Activated T-cell treated with anti-CD3 and anti-CD28 coated beads, Interleukin-2, amount 50 U/mL, for 72 hours (primary cell): ENCODE results near the gene SYNE4. TPM values are rescaled to one million over a fixed set of nuclear protein-coding genes. Genes with fewer than 3 reads are reported as not detected.
"Not testable (repeated sequence)": the region's sequence is repeated elsewhere in the genome, so short reads cannot be mapped to it uniquely, and the experiment has no call there.

Experiments used
- ATAC-seq, 2 donors: fragments of 150-1000 bp; cut with Tn5 transposase; replicated peaks in 1 of 2; 2 replicates each; pipeline ENCODE4 v1.10.0; 2021; ENCODE audit warnings: moderate library complexity in 2 of 2, mild to moderate bottlenecking in 1 of 2
- DNase-seq, 2 donors: peaks; one replicate each; pipeline ENCODE4 v3.0.0; 2021 to 2022; ENCODE audit warnings: mixed read lengths in 1 of 2
- H3K27ac Mint-ChIP-seq: one replicate; pipeline ENCODE4 v1.8.0; 2022; ENCODE audit warnings: mild to moderate bottlenecking, moderate library complexity, mixed read lengths
- H3K27me3 Mint-ChIP-seq: one replicate; pipeline ENCODE4 v1.8.0; 2022; ENCODE audit warnings: low read depth, mixed read lengths
- H3K36me3 Mint-ChIP-seq, 2 donors: one replicate each; pipeline ENCODE4 v1.8.0; 2022; ENCODE audit warnings: mixed read lengths in 2 of 2, mild to moderate bottlenecking in 1 of 2; ENCODE audit not compliant: insufficient read depth in 2 of 2
- H3K4me1 Mint-ChIP-seq: one replicate; pipeline ENCODE4 v1.8.0; 2022; ENCODE audit warnings: low read depth, mixed read lengths
- H3K4me3 Mint-ChIP-seq, 2 donors: one replicate each; pipeline ENCODE4 v1.8.0; 2022; ENCODE audit warnings: mild to moderate bottlenecking in 2 of 2, mixed read lengths in 2 of 2, moderate library complexity in 2 of 2
- H3K9me3 Mint-ChIP-seq, 2 donors: one replicate each; pipeline ENCODE4 v1.8.0; 2022; ENCODE audit warnings: mixed read lengths in 2 of 2
- total RNA-seq, 2 donors: library from RNA; stranded (reverse); gene quantifications; one replicate each; pipeline ENCODE4 v1.2.3, GENCODE V29; 2022

Gene SYNE4
- total RNA-seq, 2 donors from 2014 or later: 3.3 to 4.8 TPM

GRCh38 chr19:35975608-35976214, 32.9 kb downstream of the SYNE4 start:
- peaks cover 17% of the 10 kb centered on the region for H3K27me3 Mint-ChIP-seq
- ATAC-seq (no peak), DNase-seq (no peak)
- no peaks in the 10 kb centered on the region for H3K4me1 Mint-ChIP-seq
- no peak overlapping the region for H3K4me3 Mint-ChIP-seq
- no peaks in the 10 kb centered on the region for H3K9me3 Mint-ChIP-seq
- no peak overlapping the region for H3K27ac Mint-ChIP-seq
- no peaks in the 10 kb centered on the region for H3K36me3 Mint-ChIP-seq

GRCh38 chr19:35973487-35973886, 35.1 kb downstream of the SYNE4 start:
- Mint-ChIP-seq H3K27me3 (peaks cover 9% of the 10 kb centered on the region), H3K9me3 (no peaks in the 10 kb centered on the region), H3K4me3 (no peak overlapping the region), H3K4me1 (peaks cover 5% of the 10 kb centered on the region), H3K36me3 (no peaks in the 10 kb centered on the region), H3K27ac (no peak overlapping the region)
- no peak for DNase-seq
- no peak for ATAC-seq

- Mint-ChIP-seq H3K9me3 (no peaks in the 10 kb centered on the region), H3K27ac (no peak overlapping the region), H3K36me3 (no peaks in the 10 kb centered on the region), H3K4me1 (peaks cover 5% of the 10 kb centered on the region), H3K4me3 (no peak overlapping the region), H3K27me3 (peaks cover 5% of the 10 kb centered on the region)
- DNase-seq: no peak
- ATAC-seq: no peak
These were observed 41.8 kb downstream of the SYNE4 start for GRCh38 chr19:35966771-35967170.

GRCh38 chr19:35963514-35963913, 45.1 kb downstream of the SYNE4 start:
- Mint-ChIP-seq H3K27ac (no peak overlapping the region), H3K27me3 (peaks cover 5% of the 10 kb centered on the region), H3K4me1 (peaks cover 2% of the 10 kb centered on the region), H3K36me3 (no peaks in the 10 kb centered on the region), H3K4me3 (no peak overlapping the region), H3K9me3 (no peaks in the 10 kb centered on the region)
- ATAC-seq: no peak
- peak; percentile 33 to 42 for DNase-seq

GRCh38 chr19:35960432-35960972, 48.1 kb downstream of the SYNE4 start:
- Mint-ChIP-seq H3K4me3 (peak overlapping the region; percentile 24 to 33), H3K27me3 (peaks cover under 1% of the 10 kb centered on the region), H3K36me3 (no peaks in the 10 kb centered on the region), H3K9me3 (peaks cover 0 to 5% of the 10 kb centered on the region in 2 donors), H3K27ac (no peak overlapping the region), H3K4me1 (peaks cover 7% of the 10 kb centered on the region)
- ATAC-seq (no peak), DNase-seq (no peak)

- peaks cover 0 to 5% of the 10 kb centered on the region in 2 donors for H3K9me3 Mint-ChIP-seq
- H3K4me3 Mint-ChIP-seq: peak overlapping the region; percentile 70 to 73
- H3K36me3 Mint-ChIP-seq: no peaks in the 10 kb centered on the region
- no peak overlapping the region for H3K27ac Mint-ChIP-seq
- DNase-seq (no peak), ATAC-seq (no peak)
- peaks cover 7% of the 10 kb centered on the region for H3K4me1 Mint-ChIP-seq
- no peaks in the 10 kb centered on the region for H3K27me3 Mint-ChIP-seq
These were observed 48.7 kb downstream of the SYNE4 start for GRCh38 chr19:35959968-35960320.

DNA sequence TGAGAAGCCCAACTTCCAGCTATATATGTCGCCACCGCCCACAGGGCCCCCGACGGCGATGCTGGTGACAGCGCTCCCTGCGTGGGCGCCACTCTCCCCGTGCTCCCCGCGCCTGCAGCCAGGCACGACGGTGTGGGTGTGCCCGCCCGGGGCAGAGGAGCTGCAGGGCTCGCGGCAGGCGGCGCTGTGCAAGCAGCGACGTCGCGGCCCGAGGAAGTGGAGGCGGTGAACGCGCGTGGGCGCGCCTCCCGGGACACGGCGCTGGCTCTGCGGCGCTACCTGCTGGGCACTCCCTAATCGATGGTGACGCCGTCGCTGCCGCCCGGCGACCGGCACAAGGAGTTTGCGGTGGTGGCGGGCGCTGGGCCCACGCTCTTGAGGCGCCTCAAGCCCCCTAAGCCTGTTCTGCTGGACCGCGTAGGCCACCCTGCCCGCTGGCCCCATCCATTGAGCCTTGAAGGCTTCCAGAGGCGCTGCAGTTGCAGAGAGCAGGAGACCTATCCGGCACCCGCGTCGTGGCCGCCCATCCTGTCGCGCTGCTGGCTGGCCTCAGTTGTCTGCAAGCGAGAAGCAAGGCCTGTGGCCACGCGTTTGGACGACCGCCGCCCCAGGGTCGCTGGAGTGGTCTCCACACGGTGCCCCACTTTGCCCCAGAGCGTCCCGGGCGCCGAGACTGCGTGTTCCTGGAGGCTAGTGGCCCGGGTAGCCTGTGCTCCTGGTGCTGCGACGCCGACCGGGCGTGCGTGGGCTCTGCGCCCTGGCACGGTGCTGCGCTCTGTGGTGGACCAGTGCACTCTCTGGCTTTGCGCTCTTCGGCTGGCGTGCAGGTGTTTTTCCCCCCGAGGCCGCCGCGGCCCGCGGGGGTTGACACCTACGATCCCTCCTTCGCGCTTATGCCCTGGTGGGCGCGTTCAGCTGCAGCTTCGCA, 49.3 kb downstream of the SYNE4 start:
- H3K36me3 Mint-ChIP-seq: no peaks in the 10 kb centered on the region
- peak overlapping the region; percentile 70 to 73 for H3K4me3 Mint-ChIP-seq
- ATAC-seq (peak; percentile 92 to 95), DNase-seq (peak; percentile 78 to 80)
- peaks cover 0 to 5% of the 10 kb centered on the region in 2 donors for H3K9me3 Mint-ChIP-seq
- peaks cover 7% of the 10 kb centered on the region for H3K4me1 Mint-ChIP-seq
- no peaks in the 10 kb centered on the region for H3K27me3 Mint-ChIP-seq
- no peak overlapping the region for H3K27ac Mint-ChIP-seq

DNA sequence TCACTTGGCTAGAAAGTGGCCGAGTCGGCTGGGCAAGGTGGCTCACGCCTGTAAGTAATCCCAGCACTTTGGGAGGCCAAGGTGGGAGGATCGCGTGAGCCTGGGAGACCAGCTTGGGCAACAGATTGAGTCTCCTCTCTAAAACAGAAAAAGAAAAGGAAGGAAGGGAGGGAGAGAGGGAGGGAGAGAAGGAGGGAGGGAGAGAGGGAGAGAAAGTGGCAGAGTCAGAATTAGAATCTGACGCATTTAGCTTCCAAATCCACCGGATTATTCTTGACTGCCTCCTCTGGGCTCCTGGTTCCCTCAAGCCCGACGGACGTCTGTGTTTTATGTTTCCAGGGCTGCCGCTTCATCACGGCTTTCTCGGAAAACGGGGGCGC, 50.0 kb downstream of the SYNE4 start:
- Mint-ChIP-seq H3K4me1 (peaks cover 14% of the 10 kb centered on the region), H3K27me3 (no peaks in the 10 kb centered on the region), H3K36me3 (no peaks in the 10 kb centered on the region), H3K9me3 (peaks cover 0 to 5% of the 10 kb centered on the region in 2 donors), H3K27ac (no peak overlapping the region), H3K4me3 (peak overlapping the region; percentile 64 to 70)
- DNase-seq (no peak), ATAC-seq (no peak)

- not testable (repeated sequence) for H3K9me3 Mint-ChIP-seq, H3K27me3 Mint-ChIP-seq, ATAC-seq, H3K36me3 Mint-ChIP-seq, DNase-seq, H3K27ac Mint-ChIP-seq, H3K4me3 Mint-ChIP-seq
- peaks cover 25% of the 10 kb centered on the region for H3K4me1 Mint-ChIP-seq
These were observed 51.2 kb downstream of the SYNE4 start for GRCh38 chr19:35957411-35957810.

GRCh38 chr19:35955881-35956634, 52.6 kb downstream of the SYNE4 start:
- ATAC-seq (no peak), DNase-seq (no peak)
- H3K4me1 Mint-ChIP-seq: peaks cover 28% of the 10 kb centered on the region
- no peaks in the 10 kb centered on the region for H3K27me3 Mint-ChIP-seq
- H3K4me3 Mint-ChIP-seq: no peak overlapping the region
- peak overlapping the region; percentile 20 for H3K27ac Mint-ChIP-seq
- no peaks in the 10 kb centered on the region for H3K36me3 Mint-ChIP-seq
- peaks cover 0 to 5% of the 10 kb centered on the region in 2 donors for H3K9me3 Mint-ChIP-seq
